ENCODE data around the gene FRK.
"Not testable (repeated sequence)": the region's sequence is repeated elsewhere in the genome, so short reads cannot be mapped to it uniquely, and the experiment has no call there.

Gene FRK

DNA sequence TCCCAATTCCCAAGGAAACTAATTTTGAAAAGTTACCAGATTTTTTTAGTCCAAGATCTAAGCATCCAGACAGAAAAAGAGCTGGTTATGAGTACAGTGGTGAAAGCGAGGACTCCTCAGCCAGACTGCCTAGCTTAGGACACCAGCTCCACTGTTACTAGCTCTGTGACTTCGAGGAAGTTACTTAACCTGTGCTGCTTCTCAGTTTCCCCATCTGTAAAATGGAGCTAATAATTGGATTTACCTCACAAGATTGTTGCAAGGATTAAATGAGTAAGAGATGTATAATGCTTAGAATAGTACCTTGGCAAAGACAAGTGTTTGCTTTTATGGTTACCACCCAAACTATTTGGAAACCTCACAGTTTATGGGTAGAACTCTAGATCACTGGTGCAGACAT lies 41.1 kb upstream of the FRK start:
- in situ Hi-C loops (cut with MboI; ENCODE audit: low pct_unique_long_range_greater_than_20kb, low sequenced_read_pairs, unreplicated experiment), result no loop called here

DNA sequence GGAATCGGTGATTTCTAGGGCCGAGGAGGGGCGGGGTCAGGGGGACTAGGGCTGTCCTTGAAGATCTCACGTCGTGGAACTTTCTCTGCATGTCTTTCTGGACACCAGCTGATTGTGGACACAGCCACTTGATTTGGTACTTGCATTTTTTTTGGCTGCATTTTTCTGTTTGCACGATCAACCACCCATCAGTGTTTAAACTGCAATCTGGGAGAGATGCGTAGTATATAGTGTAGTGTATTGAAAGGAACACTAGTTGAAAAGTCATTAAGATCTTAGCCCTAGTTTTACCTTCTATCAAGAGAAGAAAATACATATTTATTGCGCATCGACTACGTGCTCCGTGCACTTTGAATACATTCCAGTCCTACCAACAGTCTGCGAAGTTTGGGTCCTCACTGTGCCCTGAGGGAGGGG lies 40.6 kb upstream of the FRK start:
- no peak for TF ChIP-seq CTCF (IDR thresholded peaks at IDR 0.05; ENCODE audit: extremely low read depth, insufficient read depth, missing control alignments)
- DNase-seq (ENCODE audit: low spot score), result no peak
- in situ Hi-C loops (cut with MboI; ENCODE audit: low pct_unique_long_range_greater_than_20kb, low sequenced_read_pairs, unreplicated experiment), result no loop called here

More for the DNA sequence above, 41.1 kb upstream of the FRK start:
- DNase-seq (ENCODE audit: low spot score), result no peak
- TF ChIP-seq CTCF (IDR thresholded peaks at IDR 0.05; ENCODE audit: extremely low read depth, insufficient read depth, missing control alignments), result no peak

DNA sequence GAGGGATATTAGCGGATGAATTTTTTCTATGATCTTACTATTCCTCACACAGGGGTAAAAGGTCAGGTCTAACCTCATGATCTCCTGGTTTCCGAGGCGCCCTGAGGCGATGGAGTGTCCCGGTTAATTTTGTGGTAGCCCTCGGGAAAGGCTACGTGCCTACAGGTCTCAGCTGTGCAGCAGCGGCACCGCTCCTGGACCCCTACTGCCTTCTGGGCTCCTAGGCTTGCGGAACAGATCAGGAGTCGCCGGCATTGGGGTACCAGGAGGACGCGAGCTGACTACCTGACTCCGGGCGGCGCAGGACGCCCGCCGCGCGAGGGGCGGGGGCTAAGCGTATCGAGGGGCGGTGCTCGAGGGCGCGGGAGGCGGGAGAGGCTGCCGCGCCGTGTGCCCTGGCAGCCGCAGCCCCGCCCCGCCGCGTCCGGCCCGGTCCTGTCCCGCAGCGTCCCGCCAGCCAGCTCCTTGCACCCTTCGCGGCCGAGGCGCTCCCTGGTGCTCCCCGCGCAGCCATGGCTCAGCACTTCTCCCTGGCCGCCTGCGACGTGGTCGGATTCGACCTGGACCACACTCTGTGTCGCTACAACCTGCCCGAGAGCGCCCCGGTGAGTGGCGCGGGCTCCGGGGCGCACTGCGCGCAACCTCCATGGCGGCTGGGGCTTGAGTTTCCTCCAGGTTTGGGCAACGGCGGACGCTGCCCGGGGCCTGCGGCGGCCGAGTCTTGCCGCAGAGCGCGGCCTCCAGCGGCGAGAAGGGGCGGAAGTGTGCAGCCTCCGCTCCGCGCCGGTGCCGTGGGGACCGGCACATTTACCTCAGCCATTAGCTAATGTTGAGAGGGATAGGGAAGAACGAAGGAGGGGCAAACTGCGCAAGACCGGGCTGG lies 40.0 kb upstream of the FRK start, which contains the start of gene NT5DC1:
TSS of gene NT5DC1 (plus strand) at position 435 of the 883 bp plus-strand sequence. CDS start at position 513, 78 bp downstream.
- TF ChIP-seq CTCF (IDR thresholded peaks at IDR 0.05; ENCODE audit: extremely low read depth, insufficient read depth, missing control alignments), result peak; percentile 33
- in situ Hi-C loops (cut with MboI; ENCODE audit: low pct_unique_long_range_greater_than_20kb, low sequenced_read_pairs, unreplicated experiment), result no loop called here
- DNase-seq (ENCODE audit: low spot score), result peak; percentile 94

DNA sequence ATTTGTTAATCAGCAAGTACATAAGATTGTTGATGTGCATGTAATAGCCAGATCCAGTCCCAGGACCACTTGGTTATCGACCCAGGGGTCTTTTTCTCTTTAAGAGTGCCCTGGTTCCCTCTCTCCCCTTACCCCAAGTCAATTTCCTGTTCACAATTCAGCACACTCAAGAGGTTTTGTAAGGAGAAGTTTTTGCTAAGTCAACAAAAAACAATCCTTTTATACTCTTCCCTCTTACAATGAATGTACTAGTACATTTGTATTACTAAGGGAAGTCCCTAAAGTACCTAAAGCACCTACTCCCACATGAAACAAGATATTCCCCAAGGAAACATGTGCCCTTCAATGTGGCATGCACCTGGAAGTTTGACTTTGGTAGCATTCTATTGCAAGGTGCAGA lies 38.3 kb upstream of the FRK start:
- no peak for DNase-seq (ENCODE audit: low spot score)
- TF ChIP-seq CTCF (IDR thresholded peaks at IDR 0.05; ENCODE audit: extremely low read depth, insufficient read depth, missing control alignments), result no peak
- in situ Hi-C loops (cut with MboI; ENCODE audit: low pct_unique_long_range_greater_than_20kb, low sequenced_read_pairs, unreplicated experiment), result loop anchor here (5.0 kb wide), 1 partner anchor 87 kb away; no protein-coding TSS in a partner anchor

DNA sequence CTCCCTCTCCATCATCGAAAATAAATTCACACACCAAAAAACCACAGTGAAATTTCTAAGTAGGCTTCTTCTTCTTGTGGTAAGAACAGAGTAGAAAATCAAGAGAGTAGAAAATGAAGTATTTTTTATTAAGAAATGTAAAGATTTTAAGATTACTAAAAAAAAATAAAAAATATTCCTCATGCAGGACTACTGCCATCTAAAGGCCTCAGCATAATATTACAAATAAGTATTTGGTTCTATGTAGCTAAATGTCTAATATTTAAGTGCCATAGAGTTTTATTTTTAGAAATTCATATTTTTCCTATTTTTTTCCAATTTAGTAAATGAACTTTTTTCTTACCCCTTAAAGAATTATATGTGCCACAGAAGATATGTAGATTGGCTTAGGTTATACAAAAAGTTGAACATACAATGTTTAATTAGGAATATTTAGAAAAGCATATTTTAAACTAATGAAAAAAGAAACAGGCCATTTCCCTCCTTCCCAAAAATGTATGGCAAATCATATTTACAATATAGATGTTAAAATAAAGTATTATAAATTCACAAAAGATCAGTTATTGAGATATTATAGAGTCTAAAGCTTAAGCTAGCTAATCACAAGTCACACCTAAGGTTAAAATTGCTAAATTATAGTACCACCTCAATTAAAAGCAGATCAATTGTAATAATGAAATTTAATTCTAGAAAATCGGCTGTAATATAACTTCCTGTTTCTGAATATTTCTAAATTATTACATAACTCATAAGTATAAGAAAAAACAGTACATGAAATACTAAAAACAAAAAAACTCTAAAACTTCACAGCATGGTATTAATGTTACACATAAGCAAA lies 36.5 kb upstream of the FRK start:
- no peak for DNase-seq (ENCODE audit: low spot score)
- in situ Hi-C loops (cut with MboI; ENCODE audit: low pct_unique_long_range_greater_than_20kb, low sequenced_read_pairs, unreplicated experiment), result loop anchor here (5.0 kb wide), 1 partner anchor 85 kb away; no protein-coding TSS in a partner anchor

GRCh38 chr6:116096048-116096759 lies 35.5 kb upstream of the FRK start:
- in situ Hi-C loops (cut with MboI; ENCODE audit: low pct_unique_long_range_greater_than_20kb, low sequenced_read_pairs, unreplicated experiment), result loop anchor here (5.0 kb wide), 1 partner anchor 84 kb away; no protein-coding TSS in a partner anchor
- DNase-seq (ENCODE audit: low spot score), result not testable (repeated sequence)

More for the DNA sequence above, 36.5 kb upstream of the FRK start:
- peak; percentile 35 for TF ChIP-seq CTCF (IDR thresholded peaks at IDR 0.05; ENCODE audit: extremely low read depth, insufficient read depth, missing control alignments)

All from GM13977 (cell line).